GM12878 (cell line): ENCODE results near the gene ANKRD65.

Experiments
- CHD2 ChIP-seq: IDR thresholded peaks from 2 replicates; pipeline ENCODE4 v1.6.1; 2011; ENCODE audit warnings: low read depth, low read length, improper control_type of control experiment, borderline replicate concordance
- TF ChIP-seq, protein P1 (sequence below), 3 experiments: IDR thresholded peaks in 2 of 3; conservative IDR thresholded peaks in 1 of 3; 2 replicates each; pipeline ENCODE4 v1.5.1; 2011; ENCODE audit warnings: low read depth in 3 of 3, low read length in 3 of 3, mild to moderate bottlenecking in 3 of 3, control low read depth in 2 of 3, moderate library complexity in 2 of 3, inconsistent platforms in 1 of 3, mixed read lengths in 1 of 3; ENCODE audit not compliant: control insufficient read depth in 2 of 3, insufficient read depth in 1 of 3; ENCODE audit errors: extremely low read depth in 1 of 3

DNA sequence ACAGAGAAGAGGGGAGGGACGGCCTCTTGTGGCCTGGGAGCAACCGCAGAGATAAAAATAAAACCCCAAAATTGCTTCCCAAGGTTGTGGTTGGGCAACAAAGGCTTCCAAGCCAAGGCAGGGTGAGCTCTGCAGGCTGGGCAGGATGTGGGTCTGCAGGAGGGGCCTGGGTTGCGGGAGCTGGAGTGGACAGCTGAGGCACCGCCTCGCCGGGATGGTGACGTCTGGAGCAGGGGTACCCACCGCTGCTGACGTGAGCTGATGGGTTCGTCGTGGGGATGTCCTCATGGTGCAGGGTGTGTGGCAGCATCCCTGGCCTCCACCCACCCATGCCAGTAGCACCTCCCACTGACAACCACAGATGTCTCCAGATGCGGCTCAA lies 49.7 kb downstream of the ANKRD65 start:
- TF ChIP-seq CHD2 = no peak
- TF ChIP-seq, protein P1, sequence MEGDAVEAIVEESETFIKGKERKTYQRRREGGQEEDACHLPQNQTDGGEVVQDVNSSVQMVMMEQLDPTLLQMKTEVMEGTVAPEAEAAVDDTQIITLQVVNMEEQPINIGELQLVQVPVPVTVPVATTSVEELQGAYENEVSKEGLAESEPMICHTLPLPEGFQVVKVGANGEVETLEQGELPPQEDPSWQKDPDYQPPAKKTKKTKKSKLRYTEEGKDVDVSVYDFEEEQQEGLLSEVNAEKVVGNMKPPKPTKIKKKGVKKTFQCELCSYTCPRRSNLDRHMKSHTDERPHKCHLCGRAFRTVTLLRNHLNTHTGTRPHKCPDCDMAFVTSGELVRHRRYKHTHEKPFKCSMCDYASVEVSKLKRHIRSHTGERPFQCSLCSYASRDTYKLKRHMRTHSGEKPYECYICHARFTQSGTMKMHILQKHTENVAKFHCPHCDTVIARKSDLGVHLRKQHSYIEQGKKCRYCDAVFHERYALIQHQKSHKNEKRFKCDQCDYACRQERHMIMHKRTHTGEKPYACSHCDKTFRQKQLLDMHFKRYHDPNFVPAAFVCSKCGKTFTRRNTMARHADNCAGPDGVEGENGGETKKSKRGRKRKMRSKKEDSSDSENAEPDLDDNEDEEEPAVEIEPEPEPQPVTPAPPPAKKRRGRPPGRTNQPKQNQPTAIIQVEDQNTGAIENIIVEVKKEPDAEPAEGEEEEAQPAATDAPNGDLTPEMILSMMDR (IDR thresholded peaks at IDR 0.05 in 2 of 3, conservative IDR thresholded peaks at IDR 0.05 in 1 of 3; ENCODE audit: control insufficient read depth in 2 of 3, extremely low read depth in 1 of 3, insufficient read depth in 1 of 3, low read depth in 3 of 3, low read length in 3 of 3) = no peak
